Stimulated activated memory B cell treated with anti-CD40 and anti-IgM and Interleukin-4, amounts not matched to agents 10 μg/mL and 1 μg/mL and 100 μg/mL, for 72 hours (primary cell): Measurements from ENCODE around the gene SLC38A3.
"Not testable (repeated sequence)": the region's sequence is repeated elsewhere in the genome, so short reads cannot be mapped to it uniquely, and the experiment has no call there.

Experiments used
- ATAC-seq: fragments of 150-1000 bp; cut with Tn5 transposase; 2 replicates; pipeline ENCODE4 v1.10.0; 2021
- H3K27ac Mint-ChIP-seq: one replicate; pipeline ENCODE4 v1.8.0; 2022; ENCODE audit warnings: mild to moderate bottlenecking, mixed read lengths
- H3K27me3 Mint-ChIP-seq: one replicate; pipeline ENCODE4 v1.8.0; 2022; ENCODE audit warnings: mixed read lengths
- H3K36me3 Mint-ChIP-seq: one replicate; pipeline ENCODE4 v1.8.0; 2022; ENCODE audit warnings: mixed read lengths
- H3K4me1 Mint-ChIP-seq: one replicate; pipeline ENCODE4 v1.8.0; 2022; ENCODE audit warnings: mixed read lengths
- H3K4me3 Mint-ChIP-seq: one replicate; pipeline ENCODE4 v1.8.0; 2022; ENCODE audit warnings: mild to moderate bottlenecking, moderate library complexity, mixed read lengths
- H3K9me3 Mint-ChIP-seq: one replicate; pipeline ENCODE4 v1.8.0; 2022; ENCODE audit warnings: mixed read lengths

The SLC38A3 gene

GRCh38 chr3:50237754-50238548 is 32.9 kb downstream of the SLC38A3 start:
- peak overlapping the region; percentile 95 for H3K27ac Mint-ChIP-seq
- peak overlapping the region; percentile 98 for H3K4me3 Mint-ChIP-seq
- peaks cover 33% of the 10 kb centered on the region for H3K36me3 Mint-ChIP-seq
- ATAC-seq: peak; percentile 67
- H3K4me1 Mint-ChIP-seq: peaks cover 75% of the 10 kb centered on the region
- H3K9me3 Mint-ChIP-seq: no peaks in the 10 kb centered on the region
- H3K27me3 Mint-ChIP-seq: no peaks in the 10 kb centered on the region

GRCh38 chr3:50238549-50239026 is 33.5 kb downstream of the SLC38A3 start:
- H3K4me1 Mint-ChIP-seq: peaks cover 75% of the 10 kb centered on the region
- no peaks in the 10 kb centered on the region for H3K9me3 Mint-ChIP-seq
- H3K27me3 Mint-ChIP-seq: no peaks in the 10 kb centered on the region
- H3K4me3 Mint-ChIP-seq: peak overlapping the region; percentile 98
- peaks cover 33% of the 10 kb centered on the region for H3K36me3 Mint-ChIP-seq
- no peak for ATAC-seq
- H3K27ac Mint-ChIP-seq: peak overlapping the region; percentile 95

GRCh38 chr3:50239649-50240048 is 34.6 kb downstream of the SLC38A3 start:
- Mint-ChIP-seq H3K9me3 (no peaks in the 10 kb centered on the region), H3K4me3 (peak overlapping the region; percentile 42), H3K27me3 (no peaks in the 10 kb centered on the region), H3K27ac (peak overlapping the region; percentile 95), H3K4me1 (peaks cover 85% of the 10 kb centered on the region), H3K36me3 (peaks cover 33% of the 10 kb centered on the region)
- ATAC-seq: no peak

GRCh38 chr3:50241163-50241562 is 36.1 kb downstream of the SLC38A3 start:
- Mint-ChIP-seq H3K27me3 (no peaks in the 10 kb centered on the region), H3K9me3 (no peaks in the 10 kb centered on the region), H3K4me3 (peak overlapping the region; percentile 69), H3K4me1 (peaks cover 90% of the 10 kb centered on the region), H3K36me3 (peaks cover 33% of the 10 kb centered on the region), H3K27ac (peak overlapping the region; percentile 95)
- ATAC-seq: no peak

- Mint-ChIP-seq H3K4me1 (peaks cover 96% of the 10 kb centered on the region), H3K36me3 (peaks cover 29% of the 10 kb centered on the region), H3K27me3 (no peaks in the 10 kb centered on the region), H3K27ac (peak overlapping the region; percentile 95), H3K9me3 (no peaks in the 10 kb centered on the region), H3K4me3 (peak overlapping the region; percentile 43)
- ATAC-seq: no peak
Measured at GRCh38 chr3:50241713-50242380, 36.8 kb downstream of the SLC38A3 start.

- ATAC-seq: no peak
- peak overlapping the region; percentile 95 for H3K27ac Mint-ChIP-seq
- peaks cover 96% of the 10 kb centered on the region for H3K4me1 Mint-ChIP-seq
- peaks cover 24% of the 10 kb centered on the region for H3K36me3 Mint-ChIP-seq
- peak overlapping the region; percentile 69 for H3K4me3 Mint-ChIP-seq
- no peaks in the 10 kb centered on the region for H3K27me3 Mint-ChIP-seq
- H3K9me3 Mint-ChIP-seq: no peaks in the 10 kb centered on the region
Measured at GRCh38 chr3:50242381-50242770, 37.3 kb downstream of the SLC38A3 start.

- Mint-ChIP-seq H3K36me3 (peaks cover 17% of the 10 kb centered on the region), H3K27me3 (no peaks in the 10 kb centered on the region), H3K4me1 (peaks cover 98% of the 10 kb centered on the region), H3K4me3 (peak overlapping the region; percentile 69), H3K27ac (peak overlapping the region; percentile 95), H3K9me3 (no peaks in the 10 kb centered on the region)
- peak; percentile 79 for ATAC-seq
Measured at GRCh38 chr3:50242851-50243542, 37.9 kb downstream of the SLC38A3 start.

GRCh38 chr3:50243543-50243895 is 38.4 kb downstream of the SLC38A3 start:
- Mint-ChIP-seq H3K27ac (peak overlapping the region; percentile 95), H3K4me3 (peak overlapping the region; percentile 69), H3K4me1 (peaks cover 97% of the 10 kb centered on the region), H3K36me3 (peaks cover 18% of the 10 kb centered on the region), H3K9me3 (no peaks in the 10 kb centered on the region), H3K27me3 (no peaks in the 10 kb centered on the region)
- ATAC-seq: no peak

- not testable (repeated sequence) for H3K27me3 Mint-ChIP-seq, H3K9me3 Mint-ChIP-seq, ATAC-seq
- H3K4me3 Mint-ChIP-seq: peak overlapping the region; percentile 77
- peaks cover 13% of the 10 kb centered on the region for H3K36me3 Mint-ChIP-seq
- peak overlapping the region; percentile 95 for H3K27ac Mint-ChIP-seq
- H3K4me1 Mint-ChIP-seq: peaks cover 97% of the 10 kb centered on the region
Measured at GRCh38 chr3:50244813-50245212, 39.7 kb downstream of the SLC38A3 start.

GRCh38 chr3:50245251-50245745 is 40.2 kb downstream of the SLC38A3 start:
- Mint-ChIP-seq H3K9me3 (no peaks in the 10 kb centered on the region), H3K36me3 (peaks cover 13% of the 10 kb centered on the region), H3K27ac (peak overlapping the region; percentile 95), H3K27me3 (no peaks in the 10 kb centered on the region), H3K4me1 (peaks cover 97% of the 10 kb centered on the region), H3K4me3 (peak overlapping the region; percentile 77)
- ATAC-seq: no peak

GRCh38 chr3:50245831-50246516 is 40.9 kb downstream of the SLC38A3 start:
- Mint-ChIP-seq H3K4me1 (peaks cover 97% of the 10 kb centered on the region), H3K9me3 (no peaks in the 10 kb centered on the region), H3K36me3 (peaks cover 18% of the 10 kb centered on the region), H3K27me3 (no peaks in the 10 kb centered on the region), H3K4me3 (peak overlapping the region; percentile 77), H3K27ac (peak overlapping the region; percentile 95)
- ATAC-seq: peak; percentile 91

- Mint-ChIP-seq H3K27ac (peak overlapping the region; percentile 95), H3K4me1 (peaks cover 97% of the 10 kb centered on the region), H3K4me3 (peak overlapping the region; percentile 77), H3K9me3 (no peaks in the 10 kb centered on the region), H3K36me3 (peaks cover 17% of the 10 kb centered on the region), H3K27me3 (no peaks in the 10 kb centered on the region)
- ATAC-seq: peak; percentile 76
Measured at GRCh38 chr3:50246517-50246954, 41.5 kb downstream of the SLC38A3 start.

- Mint-ChIP-seq H3K4me3 (no peak overlapping the region), H3K4me1 (peaks cover 82% of the 10 kb centered on the region), H3K9me3 (no peaks in the 10 kb centered on the region), H3K36me3 (peaks cover 18% of the 10 kb centered on the region), H3K27ac (peak overlapping the region; percentile 57), H3K27me3 (no peaks in the 10 kb centered on the region)
- ATAC-seq: no peak
Measured at GRCh38 chr3:50248387-50248786, 43.3 kb downstream of the SLC38A3 start.

GRCh38 chr3:50249457-50249856 is 44.4 kb downstream of the SLC38A3 start:
- Mint-ChIP-seq H3K27ac (no peak overlapping the region), H3K9me3 (no peaks in the 10 kb centered on the region), H3K36me3 (peaks cover 25% of the 10 kb centered on the region), H3K27me3 (no peaks in the 10 kb centered on the region), H3K4me3 (no peak overlapping the region), H3K4me1 (peaks cover 82% of the 10 kb centered on the region)
- ATAC-seq: no peak
